ENCODE results near the gene JOSD1. TPM values are rescaled to one million over a fixed set of nuclear protein-coding genes. Genes with fewer than 3 reads are reported as not detected.

Gene JOSD1
- total RNA-seq, result 53.5 and 62.2 TPM in 2 replicates

DNA sequence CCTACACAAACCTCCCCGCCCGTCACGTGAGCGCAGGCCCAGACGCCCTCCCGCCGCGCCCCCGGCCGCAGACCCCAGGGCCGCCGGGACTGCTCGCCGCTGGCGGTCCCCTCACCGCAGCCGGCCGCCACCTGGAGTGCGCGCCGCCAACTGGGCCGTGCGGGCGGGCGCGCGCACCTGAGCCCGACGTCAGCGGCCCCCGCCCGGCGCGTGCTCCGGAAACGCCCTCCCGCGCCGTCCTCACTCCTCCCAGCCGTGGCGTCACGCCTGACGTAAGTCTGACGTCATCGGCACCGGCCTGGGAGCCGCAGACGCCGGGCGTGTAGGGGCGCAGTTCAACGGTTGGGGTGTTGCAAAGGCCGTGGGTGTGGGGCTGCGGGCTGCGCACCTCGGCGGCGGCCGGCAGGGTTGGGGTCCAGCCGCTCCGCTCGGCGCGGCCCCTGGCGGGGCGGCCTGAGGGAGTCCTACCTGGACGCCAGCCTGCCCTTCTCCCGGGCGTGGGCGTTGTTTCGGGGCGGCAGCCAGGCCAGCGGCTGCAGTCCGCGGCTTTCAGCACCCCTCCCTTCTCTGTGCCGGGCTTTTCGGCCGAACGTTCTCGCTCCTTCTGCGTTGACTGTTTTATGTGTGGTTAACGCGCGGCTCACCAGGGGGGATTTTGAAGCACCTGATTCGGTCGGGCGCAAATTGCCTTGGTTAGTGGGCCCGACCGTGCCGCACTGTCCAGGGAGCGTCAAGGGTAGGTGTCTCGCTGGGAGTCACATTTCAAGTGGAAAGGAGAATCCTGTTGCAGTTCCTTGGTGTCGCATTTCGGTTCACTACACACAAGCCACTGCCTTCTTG is at the start of gene JOSD1:
Gene JOSD1, minus strand, starts transcription at position 155 of the 840 bp plus-strand sequence. CDS start 956 bp downstream, outside the sequence.
- DNase-seq (ENCODE audit: low read depth), result peak; percentile 96
- TF ChIP-seq, protein P1, sequence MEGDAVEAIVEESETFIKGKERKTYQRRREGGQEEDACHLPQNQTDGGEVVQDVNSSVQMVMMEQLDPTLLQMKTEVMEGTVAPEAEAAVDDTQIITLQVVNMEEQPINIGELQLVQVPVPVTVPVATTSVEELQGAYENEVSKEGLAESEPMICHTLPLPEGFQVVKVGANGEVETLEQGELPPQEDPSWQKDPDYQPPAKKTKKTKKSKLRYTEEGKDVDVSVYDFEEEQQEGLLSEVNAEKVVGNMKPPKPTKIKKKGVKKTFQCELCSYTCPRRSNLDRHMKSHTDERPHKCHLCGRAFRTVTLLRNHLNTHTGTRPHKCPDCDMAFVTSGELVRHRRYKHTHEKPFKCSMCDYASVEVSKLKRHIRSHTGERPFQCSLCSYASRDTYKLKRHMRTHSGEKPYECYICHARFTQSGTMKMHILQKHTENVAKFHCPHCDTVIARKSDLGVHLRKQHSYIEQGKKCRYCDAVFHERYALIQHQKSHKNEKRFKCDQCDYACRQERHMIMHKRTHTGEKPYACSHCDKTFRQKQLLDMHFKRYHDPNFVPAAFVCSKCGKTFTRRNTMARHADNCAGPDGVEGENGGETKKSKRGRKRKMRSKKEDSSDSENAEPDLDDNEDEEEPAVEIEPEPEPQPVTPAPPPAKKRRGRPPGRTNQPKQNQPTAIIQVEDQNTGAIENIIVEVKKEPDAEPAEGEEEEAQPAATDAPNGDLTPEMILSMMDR (IDR thresholded peaks at IDR 0.05; ENCODE audit: insufficient read depth, low read depth, low read length), result no peak
- H3K4me3 ChIP-seq (ENCODE audit: low read depth, low read length), result peak within 1 kb of the TSS; percentile 80

DNA sequence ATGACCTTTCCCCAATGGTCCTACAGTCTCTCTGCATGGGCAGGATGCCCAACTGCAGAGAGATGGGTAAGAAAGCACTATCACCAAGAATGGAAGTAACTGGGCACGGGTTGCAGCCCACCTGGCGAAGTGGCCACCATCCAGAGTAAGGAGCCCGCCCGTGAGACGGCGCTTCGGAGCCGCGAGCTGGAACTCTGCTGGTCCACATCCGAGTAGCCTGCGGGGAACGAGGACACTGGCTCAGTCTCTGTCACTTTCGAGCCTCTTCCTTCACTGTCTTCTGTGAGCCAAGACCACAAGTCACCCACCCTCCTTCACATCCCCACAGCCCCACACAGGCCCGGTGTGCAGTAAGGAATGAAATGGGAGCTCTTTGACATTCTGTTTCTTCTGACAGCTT is 49.4 kb upstream of the JOSD1 start:
- DNase-seq (ENCODE audit: low read depth), result no peak
- no peak overlapping the region for H3K4me3 ChIP-seq (ENCODE audit: low read depth, low read length)
- TF ChIP-seq, protein P1 (IDR thresholded peaks at IDR 0.05; ENCODE audit: insufficient read depth, low read depth, low read length), result no peak

DNA sequence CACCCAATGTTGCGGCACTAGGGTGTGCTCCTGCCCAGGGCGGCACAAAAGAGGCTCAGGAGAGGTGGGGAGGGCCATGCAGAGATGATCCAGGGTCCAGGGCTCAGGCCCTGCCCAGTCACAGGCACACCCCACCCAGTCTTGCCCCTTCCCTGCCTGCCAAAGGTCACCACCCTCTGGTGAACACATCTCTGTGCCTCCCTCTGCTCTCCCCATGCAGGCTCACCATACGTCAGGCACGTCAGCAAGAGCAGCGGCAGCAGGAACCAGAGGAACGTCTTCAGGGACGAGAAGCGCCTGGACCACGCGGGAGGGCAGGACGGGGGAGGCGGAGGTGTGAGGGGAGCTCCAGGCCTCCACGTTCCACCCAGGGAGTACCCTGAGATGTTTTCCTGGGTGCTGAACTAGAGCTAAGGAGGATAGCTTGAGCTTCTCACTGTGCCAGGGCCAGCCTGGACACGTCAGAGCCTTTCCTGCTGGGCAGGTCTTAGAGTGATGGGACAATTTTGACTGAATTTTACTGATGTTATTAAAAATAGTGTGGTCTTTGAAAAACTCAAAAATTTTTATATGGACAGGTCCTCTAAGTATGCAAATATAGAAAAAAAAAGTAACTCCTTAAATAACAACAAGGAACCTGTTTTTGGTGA is 47.9 kb upstream of the JOSD1 start:
- H3K4me3 ChIP-seq (ENCODE audit: low read depth, low read length), result no peak overlapping the region
- DNase-seq (ENCODE audit: low read depth), result no peak
- TF ChIP-seq, protein P1 (IDR thresholded peaks at IDR 0.05; ENCODE audit: insufficient read depth, low read depth, low read length), result no peak

DNA sequence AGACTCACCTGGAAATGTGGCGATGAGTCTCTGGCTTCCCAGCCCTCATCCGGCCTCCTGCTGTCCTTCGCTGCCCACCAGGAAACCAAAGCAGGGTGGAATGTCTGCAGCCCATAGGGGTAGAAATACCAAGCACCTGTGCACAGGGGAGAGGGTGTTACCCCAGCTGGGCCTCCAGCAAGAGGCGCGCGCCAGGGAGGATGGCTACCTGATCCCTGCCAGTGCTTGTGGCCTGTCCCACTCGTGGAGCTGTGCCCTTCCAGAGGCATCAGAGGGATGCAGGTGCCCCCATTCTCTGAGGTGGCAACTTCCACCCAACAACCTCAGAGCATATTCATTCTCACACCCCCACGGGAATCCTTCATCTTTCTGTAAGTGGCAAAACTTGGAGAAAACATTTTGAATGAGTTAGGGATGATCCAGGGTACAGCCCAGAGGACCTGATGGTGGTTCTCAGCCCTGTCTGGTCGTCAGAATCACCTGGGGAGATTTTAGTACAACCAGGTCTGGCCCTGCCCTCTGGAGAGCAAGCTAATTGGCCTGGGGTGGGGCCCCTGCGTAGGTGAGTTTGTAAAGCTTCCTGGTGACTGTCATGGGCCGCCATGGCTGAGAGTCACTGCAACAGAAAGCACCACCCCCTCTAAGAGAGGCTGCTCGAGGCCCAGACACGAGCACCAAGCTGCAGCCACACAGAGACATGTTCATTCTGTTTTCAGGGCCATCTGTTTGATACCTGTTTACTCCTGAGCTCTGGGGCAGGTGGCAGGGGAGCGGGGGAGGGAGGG is 45.1 kb upstream of the JOSD1 start:
- TF ChIP-seq, protein P1 (IDR thresholded peaks at IDR 0.05; ENCODE audit: insufficient read depth, low read depth, low read length), result no peak
- H3K4me3 ChIP-seq (ENCODE audit: low read depth, low read length), result no peak overlapping the region
- DNase-seq (ENCODE audit: low read depth), result no peak

DNA sequence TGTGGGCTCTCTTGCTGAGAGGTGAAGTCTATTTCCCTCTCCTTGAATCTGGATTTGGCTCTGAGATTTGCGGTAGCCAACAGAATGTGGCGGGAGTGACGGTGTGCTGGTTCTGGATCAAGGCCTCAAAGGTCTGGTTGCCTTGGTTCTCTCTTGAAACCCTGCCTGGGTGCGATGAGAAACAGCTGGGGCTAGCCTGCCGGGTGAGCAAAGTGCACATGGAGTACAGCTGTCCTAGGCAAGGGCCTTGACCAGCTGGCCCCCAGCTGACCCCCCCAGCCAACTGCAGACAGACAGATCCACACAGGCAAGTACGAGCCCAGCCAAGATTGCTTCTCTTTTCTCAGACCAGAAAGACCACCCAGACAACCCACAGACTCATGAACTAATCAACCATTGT is 44.2 kb upstream of the JOSD1 start:
- TF ChIP-seq, protein P1 (IDR thresholded peaks at IDR 0.05; ENCODE audit: insufficient read depth, low read depth, low read length), result no peak
- DNase-seq (ENCODE audit: low read depth), result no peak
- no peak overlapping the region for H3K4me3 ChIP-seq (ENCODE audit: low read depth, low read length)

DNA sequence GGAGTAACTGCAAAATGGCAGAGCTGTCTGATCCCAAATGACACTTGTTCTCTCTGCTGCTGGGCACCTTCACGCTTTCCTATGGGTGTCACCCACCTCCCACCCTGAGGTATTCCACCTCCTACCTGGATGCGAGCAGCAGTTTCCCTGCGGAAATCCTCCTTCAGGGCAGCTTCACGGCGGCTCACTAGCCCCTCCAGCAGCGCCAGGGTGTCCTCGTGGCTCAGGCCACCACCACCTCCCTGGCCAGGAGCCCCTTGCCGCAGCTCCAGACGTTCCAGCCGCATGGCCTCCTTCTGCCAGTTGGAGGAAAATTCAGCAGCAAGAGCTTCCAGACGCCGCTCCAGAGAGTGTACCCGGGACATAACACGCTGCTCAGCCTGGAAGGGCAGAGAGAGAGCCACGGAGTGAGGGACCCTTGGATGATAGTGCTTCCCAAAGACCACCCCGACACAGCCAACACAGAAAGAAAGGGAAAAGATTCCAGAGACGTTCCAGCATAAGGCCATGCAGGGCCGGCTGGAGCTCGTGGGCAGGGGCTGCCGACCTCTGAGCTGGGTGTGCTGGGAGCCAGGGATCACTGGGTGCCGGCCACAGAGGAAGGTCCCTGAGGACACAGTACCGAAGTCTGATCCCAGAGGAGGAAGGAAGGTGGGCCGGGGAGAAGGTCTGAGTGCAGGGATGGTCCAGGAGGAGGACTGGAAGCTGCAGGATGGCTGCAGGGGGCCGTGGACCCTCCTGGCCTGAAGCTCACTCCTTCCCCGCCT is 41.6 kb upstream of the JOSD1 start:
- TF ChIP-seq, protein P1 (IDR thresholded peaks at IDR 0.05; ENCODE audit: insufficient read depth, low read depth, low read length), result no peak
- no peak overlapping the region for H3K4me3 ChIP-seq (ENCODE audit: low read depth, low read length)
- no peak for DNase-seq (ENCODE audit: low read depth)
